Activated T-cell treated with anti-CD3 and anti-CD28 coated beads, Interleukin-2, amount 50 U/mL, for 72 hours (primary cell): ENCODE measurements around the gene ARFGAP2. TPM values are rescaled to one million over a fixed set of nuclear protein-coding genes. Genes with fewer than 3 reads are reported as not detected.
A peak's percentile ranks its signal among the peaks of the same experiment; 100 is the strongest.
"Not testable (repeated sequence)": the region's sequence is repeated elsewhere in the genome, so short reads cannot be mapped to it uniquely, and the experiment has no call there.

Experiments used
- ATAC-seq, 2 donors: fragments of 150-1000 bp; cut with Tn5 transposase; replicated peaks in 1 of 2; 2 replicates each; pipeline ENCODE4 v1.10.0; 2021; ENCODE audit warnings: moderate library complexity in 2 of 2, mild to moderate bottlenecking in 1 of 2
- DNase-seq, 2 donors: peaks; one replicate each; pipeline ENCODE4 v3.0.0; 2021 to 2022; ENCODE audit warnings: mixed read lengths in 1 of 2
- H3K27ac Mint-ChIP-seq: one replicate; pipeline ENCODE4 v1.8.0; 2022; ENCODE audit warnings: mild to moderate bottlenecking, moderate library complexity, mixed read lengths
- H3K27me3 Mint-ChIP-seq: one replicate; pipeline ENCODE4 v1.8.0; 2022; ENCODE audit warnings: low read depth, mixed read lengths
- H3K36me3 Mint-ChIP-seq, 2 donors: one replicate each; pipeline ENCODE4 v1.8.0; 2022; ENCODE audit warnings: mixed read lengths in 2 of 2, mild to moderate bottlenecking in 1 of 2; ENCODE audit not compliant: insufficient read depth in 2 of 2
- H3K4me1 Mint-ChIP-seq: one replicate; pipeline ENCODE4 v1.8.0; 2022; ENCODE audit warnings: low read depth, mixed read lengths
- H3K4me3 Mint-ChIP-seq, 2 donors: one replicate each; pipeline ENCODE4 v1.8.0; 2022; ENCODE audit warnings: mild to moderate bottlenecking in 2 of 2, mixed read lengths in 2 of 2, moderate library complexity in 2 of 2
- H3K9me3 Mint-ChIP-seq, 2 donors: one replicate each; pipeline ENCODE4 v1.8.0; 2022; ENCODE audit warnings: mixed read lengths in 2 of 2
- total RNA-seq, 2 donors: library from RNA; stranded (reverse); gene quantifications; one replicate each; pipeline ENCODE4 v1.2.3, GENCODE V29; 2022

ARFGAP2 gene
- total RNA-seq, 2 donors from 2014 or later: 83.8 to 91.6 TPM

GRCh38 chr11:47204637-47204989, 27.9 kb upstream of the ARFGAP2 start:
- no peaks in the 10 kb centered on the region for H3K9me3 Mint-ChIP-seq

GRCh38 chr11:47202576-47202975, 25.9 kb upstream of the ARFGAP2 start:
- Mint-ChIP-seq H3K4me3 (no peak overlapping the region), H3K27me3 (no peaks in the 10 kb centered on the region), H3K9me3 (no peaks in the 10 kb centered on the region), H3K27ac (no peak overlapping the region), H3K4me1 (no peaks in the 10 kb centered on the region), H3K36me3 (no peaks in the 10 kb centered on the region)
- ATAC-seq (no peak), DNase-seq (no peak)

More at GRCh38 chr11:47204637-47204989, 27.9 kb upstream of the ARFGAP2 start:
- ATAC-seq (no peak), DNase-seq (no peak)
- H3K27me3 Mint-ChIP-seq: no peaks in the 10 kb centered on the region
- no peaks in the 10 kb centered on the region for H3K36me3 Mint-ChIP-seq
- H3K4me3 Mint-ChIP-seq: no peak overlapping the region
- H3K4me1 Mint-ChIP-seq: peaks cover 5% of the 10 kb centered on the region
- no peak overlapping the region for H3K27ac Mint-ChIP-seq

DNA sequence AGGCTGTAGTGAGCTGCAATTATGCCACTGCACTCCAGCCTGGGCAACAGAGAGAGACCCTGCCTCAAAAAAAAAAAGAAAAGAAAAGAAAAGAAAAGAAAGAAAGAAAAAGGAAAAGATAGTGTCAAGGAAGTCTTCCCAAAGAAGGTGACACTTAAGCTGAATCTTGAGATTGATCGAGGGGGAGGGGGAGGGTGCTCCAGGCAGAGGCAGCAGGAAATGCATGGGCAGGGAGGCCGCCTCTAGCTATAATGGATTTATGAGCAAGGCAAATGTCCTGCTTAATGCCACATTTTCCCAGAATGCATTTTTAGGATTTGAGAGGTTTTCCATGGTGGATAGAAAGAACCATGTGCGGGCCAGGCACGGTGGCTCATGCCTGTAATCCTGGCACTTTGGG, 24.3 kb upstream of the ARFGAP2 start:
- DNase-seq (no peak), ATAC-seq (no peak)
- Mint-ChIP-seq H3K36me3 (no peaks in the 10 kb centered on the region), H3K9me3 (no peaks in the 10 kb centered on the region), H3K4me3 (no peak overlapping the region), H3K27me3 (no peaks in the 10 kb centered on the region), H3K27ac (no peak overlapping the region), H3K4me1 (no peaks in the 10 kb centered on the region)

GRCh38 chr11:47198161-47198560, 21.5 kb upstream of the ARFGAP2 start:
- H3K4me1 Mint-ChIP-seq, H3K27ac Mint-ChIP-seq, H3K4me3 Mint-ChIP-seq, ATAC-seq, DNase-seq, H3K36me3 Mint-ChIP-seq, H3K9me3 Mint-ChIP-seq, H3K27me3 Mint-ChIP-seq: not testable (repeated sequence)

DNA sequence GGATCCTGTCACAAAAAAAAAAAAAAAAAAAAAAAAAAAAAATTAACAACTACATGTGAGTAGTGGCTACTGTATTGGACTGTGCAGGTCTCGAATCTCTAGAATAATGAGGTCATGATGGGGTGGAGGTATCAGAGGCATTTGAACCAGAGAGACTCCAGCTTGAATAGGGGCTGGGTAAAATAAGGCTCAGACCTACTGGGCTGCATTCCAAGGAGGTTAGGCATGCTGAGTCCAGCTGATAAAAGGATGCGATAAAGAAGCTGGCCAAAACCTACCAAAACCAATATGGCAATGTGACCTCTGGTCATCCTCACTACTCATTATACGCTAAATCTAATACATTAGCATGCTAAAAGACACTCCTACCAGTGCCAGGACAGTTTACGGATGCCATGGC, 15.4 kb upstream of the ARFGAP2 start:
- Mint-ChIP-seq H3K27ac (no peak overlapping the region), H3K4me1 (peaks cover 5% of the 10 kb centered on the region), H3K36me3 (no peaks in the 10 kb centered on the region), H3K27me3 (no peaks in the 10 kb centered on the region), H3K9me3 (no peaks in the 10 kb centered on the region), H3K4me3 (no peak overlapping the region)
- ATAC-seq (no peak), DNase-seq (no peak)

GRCh38 chr11:47191137-47191536, 14.5 kb upstream of the ARFGAP2 start:
- peaks cover 10% of the 10 kb centered on the region for H3K4me1 Mint-ChIP-seq
- not testable (repeated sequence) for H3K4me3 Mint-ChIP-seq, DNase-seq

DNA sequence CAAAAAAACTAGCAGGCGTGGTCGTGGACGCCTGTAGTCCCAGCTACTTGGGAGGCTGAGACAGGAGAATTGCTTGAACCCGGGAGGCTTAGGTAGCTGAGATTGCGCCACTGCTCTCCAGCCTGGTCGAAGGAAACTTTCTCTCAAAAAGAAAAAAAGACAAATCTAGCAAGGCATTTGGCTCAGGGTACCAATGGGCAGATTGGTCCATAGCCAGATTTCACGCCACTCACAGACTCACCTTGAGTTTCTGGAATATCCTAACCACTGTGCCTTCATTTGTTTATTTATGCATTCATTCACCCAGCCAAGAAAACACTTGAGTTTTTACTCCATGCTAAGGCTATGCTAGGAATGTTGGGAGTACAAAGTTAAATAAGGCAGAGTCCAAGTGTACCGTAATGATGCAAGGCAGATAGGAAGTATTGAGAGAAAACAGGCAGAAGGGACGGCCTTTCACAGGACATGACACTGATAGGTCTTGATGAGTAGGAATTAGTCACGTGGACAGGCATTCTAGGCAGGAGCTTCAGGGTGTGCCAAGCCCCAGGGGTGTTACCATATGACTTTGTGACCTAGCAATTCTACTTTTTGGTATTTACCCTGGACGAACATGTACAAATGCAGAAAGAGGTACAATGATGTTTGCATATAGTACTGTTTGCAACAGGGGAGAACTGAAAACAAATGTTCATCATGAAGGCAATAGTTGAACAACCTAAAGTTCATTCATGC, 12.6 kb upstream of the ARFGAP2 start:
- no peak for ATAC-seq
- H3K9me3 Mint-ChIP-seq: no peaks in the 10 kb centered on the region
- no peaks in the 10 kb centered on the region for H3K36me3 Mint-ChIP-seq
- no peak for DNase-seq
- H3K4me1 Mint-ChIP-seq: peaks cover 10% of the 10 kb centered on the region
- H3K27ac Mint-ChIP-seq: no peak overlapping the region
- peaks cover 6% of the 10 kb centered on the region for H3K27me3 Mint-ChIP-seq
- no peak overlapping the region for H3K4me3 Mint-ChIP-seq

More at GRCh38 chr11:47191137-47191536, 14.5 kb upstream of the ARFGAP2 start:
- H3K36me3 Mint-ChIP-seq, H3K27ac Mint-ChIP-seq, H3K9me3 Mint-ChIP-seq, H3K27me3 Mint-ChIP-seq, ATAC-seq: not testable (repeated sequence)

DNA sequence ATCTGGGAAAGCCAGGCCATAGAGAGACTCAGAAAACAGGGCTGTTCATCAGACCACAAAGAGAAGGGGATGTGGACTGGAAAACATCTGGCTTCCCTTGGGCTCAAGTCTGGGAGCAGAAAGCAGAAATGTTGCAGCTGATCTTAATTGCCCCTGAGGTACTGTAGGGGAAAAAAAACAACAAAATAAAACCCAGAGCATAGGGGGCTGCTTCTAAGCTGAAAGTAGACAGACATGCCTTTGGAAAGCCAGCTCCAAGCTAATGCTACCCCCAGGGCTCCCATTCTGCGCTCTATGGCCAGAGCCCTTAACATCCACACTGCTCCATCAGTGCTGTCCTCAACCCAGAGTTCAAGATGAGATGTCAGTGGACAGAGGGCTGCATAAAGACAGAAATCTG, 11.6 kb upstream of the ARFGAP2 start:
- Mint-ChIP-seq H3K27me3 (peaks cover 10% of the 10 kb centered on the region), H3K4me3 (no peak overlapping the region), H3K9me3 (no peaks in the 10 kb centered on the region), H3K27ac (no peak overlapping the region), H3K4me1 (peaks cover 10% of the 10 kb centered on the region), H3K36me3 (no peaks in the 10 kb centered on the region)
- ATAC-seq (no peak), DNase-seq (no peak)

- peak overlapping the region; percentile 84 to 89 for H3K4me3 Mint-ChIP-seq
- no peak overlapping the region for H3K27ac Mint-ChIP-seq
- no peak for DNase-seq
Measured at GRCh38 chr11:47187723-47188122, 11.0 kb upstream of the ARFGAP2 start.

DNA sequence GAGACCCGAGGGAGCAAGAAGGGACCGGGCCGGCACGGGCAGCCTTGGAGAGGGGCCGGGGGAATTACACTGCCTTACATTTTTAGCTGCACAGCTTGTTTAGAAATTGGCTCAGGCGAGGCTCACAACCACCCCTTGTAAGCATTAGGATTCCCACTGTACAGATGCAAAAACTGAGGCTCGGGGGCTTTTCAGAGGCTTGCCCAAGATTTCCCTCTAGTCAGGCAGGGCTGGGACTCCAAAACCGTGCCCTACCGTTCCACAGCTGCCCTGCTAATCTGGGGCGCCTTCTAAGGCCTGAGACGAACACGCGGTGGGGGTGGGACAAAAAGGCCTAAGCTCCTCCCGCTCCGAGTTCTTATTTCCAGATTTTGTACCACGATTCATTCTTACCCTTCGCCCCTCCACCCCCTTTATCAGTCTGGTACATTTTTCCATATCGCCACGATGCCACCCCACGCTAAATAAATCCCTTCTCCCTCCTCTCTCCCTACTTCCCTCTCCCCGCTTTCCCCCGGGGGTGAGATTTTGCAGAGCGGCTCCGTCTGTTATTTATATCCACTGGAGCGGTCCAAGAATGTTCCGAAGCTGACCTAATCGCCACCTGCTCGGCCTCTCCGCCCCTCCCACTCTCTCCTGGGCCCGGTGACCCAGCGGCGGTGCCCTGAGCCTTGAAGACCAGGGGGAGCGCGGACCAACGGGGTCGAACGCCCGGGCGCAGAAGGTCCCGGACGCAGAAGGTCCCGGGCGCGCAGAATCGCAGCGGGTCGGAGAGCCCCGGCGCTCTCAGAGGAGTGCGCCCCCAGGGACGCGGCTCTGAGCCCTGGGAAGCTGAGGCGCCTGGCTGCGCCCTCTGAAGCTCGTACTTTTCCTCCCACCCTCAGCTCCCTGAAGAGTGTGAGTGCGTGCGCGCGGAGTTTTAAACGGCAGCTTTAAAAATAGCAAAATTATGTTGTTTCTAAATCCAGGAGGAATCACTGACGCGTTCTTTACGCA, 10.3 kb upstream of the ARFGAP2 start:
- DNase-seq: peak; percentile 41 to 47
- Mint-ChIP-seq H3K9me3 (no peaks in the 10 kb centered on the region), H3K4me3 (peak overlapping the region; percentile 84 to 89), H3K4me1 (peaks cover 10% of the 10 kb centered on the region), H3K27ac (no peak overlapping the region), H3K36me3 (no peaks in the 10 kb centered on the region), H3K27me3 (peaks cover 10% of the 10 kb centered on the region)
- peak; percentile 53 to 54 for ATAC-seq

More at GRCh38 chr11:47187723-47188122, 11.0 kb upstream of the ARFGAP2 start:
- Mint-ChIP-seq H3K36me3 (no peaks in the 10 kb centered on the region), H3K9me3 (no peaks in the 10 kb centered on the region), H3K27me3 (peaks cover 10% of the 10 kb centered on the region), H3K4me1 (peaks cover 10% of the 10 kb centered on the region)
- no peak for ATAC-seq

GRCh38 chr11:47186076-47186699, 9.5 kb upstream of the ARFGAP2 start, which contains the start of gene PACSIN3:
TSS of gene PACSIN3 (minus strand) at chr11:47186434. CDS start at chr11:47182727, 3,707 bp downstream.
- peaks cover 10% of the 10 kb centered on the region for H3K27me3 Mint-ChIP-seq
- H3K36me3 Mint-ChIP-seq: no peaks in the 10 kb centered on the region
- DNase-seq (peak; percentile 61 to 66), ATAC-seq (peak; percentile 85 to 87)
- H3K4me3 Mint-ChIP-seq: peak within 1 kb of the TSS; percentile 84 to 89
- H3K9me3 Mint-ChIP-seq: no peaks in the 10 kb centered on the region
- H3K4me1 Mint-ChIP-seq: peaks cover 10% of the 10 kb centered on the region
- no peak within 1 kb of the TSS for H3K27ac Mint-ChIP-seq

DNA sequence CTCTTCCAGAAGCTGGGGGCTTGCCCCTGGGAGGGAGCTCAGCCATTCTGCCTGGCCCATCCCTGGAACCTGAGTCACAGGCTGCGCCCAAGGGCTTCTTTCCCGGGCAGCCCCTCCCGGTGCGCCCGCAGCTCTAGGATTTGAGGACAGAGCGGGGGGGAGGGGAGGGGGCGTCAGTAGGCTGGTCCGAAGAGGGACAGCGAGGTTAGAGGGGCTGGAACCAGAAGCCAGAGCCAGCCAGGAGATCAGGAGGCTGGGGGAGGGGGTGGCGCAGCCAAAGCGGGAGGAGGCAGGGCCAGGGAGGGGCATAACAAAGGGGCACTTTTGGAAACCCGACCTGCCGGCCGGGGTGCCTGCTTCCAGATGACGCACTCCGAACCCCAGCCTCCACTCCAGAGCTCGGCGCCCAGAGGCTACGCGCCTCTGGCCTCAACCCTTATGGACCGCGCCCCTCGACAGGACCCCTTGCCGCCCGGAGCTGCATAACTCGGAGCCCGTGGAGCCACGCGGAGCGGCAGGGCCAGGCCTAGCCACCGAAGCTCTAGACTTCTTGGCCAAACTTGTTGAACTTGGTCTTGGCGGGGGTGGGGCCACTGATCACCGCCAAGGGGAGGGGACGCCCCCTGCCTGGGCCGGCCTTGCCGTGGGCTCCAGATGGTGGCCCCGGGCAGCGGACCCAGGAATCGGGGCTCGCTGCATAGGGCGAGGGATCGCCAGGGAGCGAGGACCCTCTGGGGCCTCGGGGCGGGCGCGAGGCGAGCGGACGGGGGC, 8.8 kb upstream of the ARFGAP2 start:
- Mint-ChIP-seq H3K27ac (no peak overlapping the region), H3K4me1 (peaks cover 10% of the 10 kb centered on the region), H3K27me3 (peaks cover 10% of the 10 kb centered on the region), H3K9me3 (no peaks in the 10 kb centered on the region), H3K36me3 (no peaks in the 10 kb centered on the region), H3K4me3 (peak overlapping the region; percentile 45 to 70)
- ATAC-seq (peak; percentile 19 to 23), DNase-seq (peak in 1 of 2 donors; percentile 17)
